HG03520 (cell line): Measurements from ENCODE around the gene NTM.

Source experiments
- ATAC-seq: cut with Tn5 transposase; IDR thresholded peaks from one replicate; pipeline ENCODE4 v1.9.1; 2021; ENCODE audit warnings: mild to moderate bottlenecking, moderate library complexity; ENCODE audit not compliant: unreplicated experiment

NTM gene

DNA sequence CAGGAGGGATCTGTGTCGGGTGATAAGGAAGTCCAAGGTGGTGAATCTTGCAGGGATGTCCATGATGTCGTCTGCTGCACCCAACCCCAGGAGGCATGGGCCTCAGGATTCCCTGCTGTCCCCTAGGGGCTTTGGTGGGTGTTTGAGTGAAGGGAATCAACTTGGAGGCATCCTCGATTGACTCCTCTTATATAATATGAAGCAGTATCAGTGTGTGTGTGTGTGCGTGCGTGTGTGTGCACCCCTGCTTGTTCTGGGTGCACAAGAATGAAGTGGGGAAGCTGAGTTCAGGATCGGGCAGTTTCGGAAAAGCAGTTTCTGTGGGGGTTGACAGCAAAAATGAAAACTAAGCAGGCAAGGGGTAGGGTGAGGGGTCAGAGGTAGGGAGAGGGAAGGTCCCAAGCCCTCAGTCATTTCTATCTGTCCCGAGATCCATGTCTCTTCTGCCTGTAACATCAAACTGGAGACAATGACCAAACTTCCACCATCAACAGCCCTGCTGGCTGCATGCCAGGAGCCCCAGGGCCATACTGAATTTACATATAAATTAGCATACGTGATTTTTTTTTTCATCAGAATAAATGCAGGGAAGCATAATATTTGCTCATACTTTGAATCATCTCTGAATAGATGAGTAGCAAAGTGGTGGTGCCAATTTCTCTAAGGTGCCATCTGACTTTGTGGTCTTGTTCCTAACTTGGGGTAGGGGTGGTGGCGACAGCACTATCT is 2.0 kb downstream of the NTM start:
- ATAC-seq, result no peak

DNA sequence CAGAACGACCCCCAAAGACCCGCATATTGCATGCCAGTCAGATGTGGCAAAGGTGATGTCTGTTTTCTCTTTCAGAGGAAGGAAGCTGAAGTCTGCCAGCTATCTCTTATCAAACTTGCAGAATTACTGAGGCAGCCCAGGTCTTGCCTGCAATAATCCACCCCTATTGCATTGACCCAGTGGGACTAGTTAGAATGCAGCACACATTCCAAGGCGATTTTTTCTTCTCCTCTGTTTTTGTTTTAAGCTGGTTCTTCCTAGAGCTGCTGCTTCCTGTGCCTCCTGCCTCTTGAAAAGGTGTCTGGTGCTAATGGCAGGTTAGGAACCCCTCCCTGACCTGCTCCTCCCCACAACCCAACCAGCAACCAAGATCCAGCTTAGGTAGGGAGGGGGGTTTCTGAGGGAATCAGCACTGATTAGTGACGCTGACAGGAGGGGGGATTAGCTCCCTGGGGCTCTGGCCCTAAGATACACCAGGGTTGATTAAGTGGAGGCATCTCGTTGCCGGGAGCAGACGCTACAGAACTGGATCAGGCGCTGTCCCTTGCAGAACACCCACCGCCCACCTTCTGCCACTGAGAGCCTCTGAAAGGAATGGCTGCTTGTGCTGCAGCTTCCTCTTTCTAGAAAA is 2.8 kb downstream of the NTM start:
- no peak for ATAC-seq

DNA sequence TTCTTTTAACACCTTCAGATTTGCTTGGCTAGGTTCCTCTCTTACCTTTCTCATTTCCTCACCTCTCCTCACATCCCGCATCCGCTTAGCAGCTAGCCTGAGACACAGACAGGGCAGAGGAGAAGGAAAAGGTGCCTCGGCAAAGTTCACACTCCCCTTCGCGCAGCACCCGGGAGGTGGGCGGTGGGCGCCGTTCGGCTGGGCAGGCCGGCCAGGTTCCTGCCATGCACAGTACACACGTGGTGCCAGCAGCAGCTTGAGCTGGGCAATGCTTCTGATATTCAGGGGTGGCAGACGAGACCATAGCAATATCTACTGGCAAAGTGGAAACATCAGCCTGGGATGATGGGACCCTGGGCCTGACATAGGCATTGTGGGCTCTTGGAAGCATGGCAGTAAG is 3.3 kb downstream of the NTM start:
- no peak for ATAC-seq

DNA sequence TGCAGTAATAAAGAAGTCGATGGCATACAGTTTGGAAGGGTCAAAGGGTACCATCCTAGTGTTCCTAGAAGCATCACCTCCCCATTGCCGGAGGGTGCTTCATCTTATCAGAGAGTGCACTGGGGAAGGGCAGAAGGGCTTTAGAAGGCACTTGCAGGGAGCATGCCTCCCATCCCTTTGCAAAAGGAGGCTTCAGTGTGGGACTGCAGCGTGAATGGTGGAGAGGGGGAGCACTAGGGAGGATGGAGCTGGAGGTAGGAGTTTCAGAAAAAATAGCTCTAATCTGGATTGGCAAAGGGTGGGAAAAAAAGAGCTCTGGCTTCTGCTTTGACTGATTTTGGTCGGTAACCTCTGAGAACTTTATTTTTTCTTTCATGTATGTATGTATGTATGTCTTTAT is 5.0 kb downstream of the NTM start:
- no peak for ATAC-seq

DNA sequence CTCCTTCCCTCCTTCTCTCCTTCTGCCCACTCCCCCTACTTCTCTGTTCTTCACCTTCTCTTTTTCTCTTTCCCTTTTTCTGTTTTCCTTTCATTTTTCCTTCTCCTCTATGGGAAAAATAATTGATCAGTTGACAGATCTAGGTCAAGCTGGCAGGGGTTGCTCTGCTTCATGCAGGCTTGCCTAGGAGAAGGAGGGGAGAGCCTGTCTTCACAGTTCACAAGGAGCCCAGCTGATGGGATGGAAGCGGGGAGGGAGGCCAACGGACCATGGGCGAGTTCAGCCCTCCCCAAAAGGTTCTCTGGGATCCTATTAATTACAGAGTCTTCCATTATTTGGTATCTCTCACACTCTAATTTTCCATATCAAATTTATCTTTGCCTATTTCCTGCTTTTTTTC is 5.5 kb downstream of the NTM start:
- ATAC-seq, result no peak

DNA sequence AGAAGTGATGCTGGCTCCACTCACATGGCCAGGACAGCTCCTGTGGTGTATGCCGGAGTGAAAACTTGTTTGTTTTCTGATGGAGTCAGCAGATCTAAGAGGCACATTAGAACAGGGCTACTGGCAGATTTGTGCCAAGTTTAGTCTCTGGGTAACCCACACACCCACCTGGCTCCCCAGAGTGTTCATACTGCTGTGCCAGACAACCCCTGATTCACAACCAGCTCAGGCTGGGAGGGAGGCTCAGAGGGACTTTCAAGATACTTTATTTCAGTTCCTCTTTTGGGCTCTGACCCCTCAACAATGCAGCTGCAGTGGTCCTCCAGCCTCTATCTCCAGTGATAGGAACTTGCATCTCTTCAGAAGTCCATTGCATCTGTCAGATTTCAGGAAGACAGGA is 8.5 kb downstream of the NTM start:
- ATAC-seq, result peak; percentile 97

DNA sequence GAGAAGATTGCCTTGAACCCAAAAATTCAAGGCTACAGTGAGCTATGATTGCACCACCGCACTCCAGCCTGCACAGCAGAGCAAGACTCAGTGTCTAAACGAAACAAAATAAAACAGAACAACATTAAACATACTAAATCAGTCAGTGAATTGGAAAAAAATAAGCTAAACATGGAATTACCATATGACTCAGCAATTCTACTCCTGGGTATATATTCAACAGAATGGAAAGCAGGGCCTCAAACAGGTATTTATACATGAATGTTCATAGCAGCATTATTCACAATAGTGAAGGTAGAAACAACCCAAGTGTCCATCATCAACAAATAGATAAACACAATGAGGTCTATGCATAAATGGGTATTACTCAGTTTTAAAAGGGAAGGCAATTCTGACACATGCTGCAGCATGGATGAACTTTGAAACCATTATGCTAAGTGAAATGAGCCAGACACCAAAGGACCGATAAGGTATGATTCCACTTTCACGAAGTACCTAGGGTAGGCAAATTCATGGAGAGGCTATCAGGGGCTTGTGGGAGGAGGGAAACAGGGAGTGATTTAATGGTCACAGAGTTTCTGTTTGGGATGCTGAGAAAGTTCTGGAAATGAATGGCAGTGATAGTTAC is 15.5 kb downstream of the NTM start:
- ATAC-seq, result no peak

DNA sequence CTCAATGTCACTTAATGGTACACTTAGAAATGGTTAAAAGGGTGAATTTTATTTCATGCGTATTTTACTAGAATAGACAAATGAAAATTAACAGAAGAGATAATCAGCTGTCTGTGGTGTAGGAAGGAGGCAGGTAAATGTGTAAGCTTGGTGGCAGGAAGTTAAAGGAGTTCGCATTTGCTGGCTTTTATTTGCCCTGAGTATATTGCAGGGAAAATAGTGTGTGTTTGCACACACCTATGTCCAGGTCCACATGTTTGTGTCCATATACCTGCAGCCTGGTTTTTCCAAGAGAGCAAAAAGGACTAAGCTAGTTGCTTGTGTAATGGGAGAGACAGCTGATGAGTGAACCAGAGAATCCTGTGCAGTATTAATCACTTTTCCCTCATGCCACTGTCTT is 16.0 kb downstream of the NTM start:
- no peak for ATAC-seq

- no peak for ATAC-seq
Observed at GRCh38 chr11:131388030-131388429, 17.6 kb downstream of the NTM start.

GRCh38 chr11:131389582-131389981 is 19.2 kb downstream of the NTM start:
- no peak for ATAC-seq

GRCh38 chr11:131391176-131391575 is 20.8 kb downstream of the NTM start:
- ATAC-seq, result no peak

- no peak for ATAC-seq
Observed at GRCh38 chr11:131392528-131393255, 22.3 kb downstream of the NTM start.

- no peak for ATAC-seq
Observed at GRCh38 chr11:131393691-131394090, 23.3 kb downstream of the NTM start.

- ATAC-seq, result no peak
Observed at GRCh38 chr11:131397675-131398074, 27.3 kb downstream of the NTM start.

DNA sequence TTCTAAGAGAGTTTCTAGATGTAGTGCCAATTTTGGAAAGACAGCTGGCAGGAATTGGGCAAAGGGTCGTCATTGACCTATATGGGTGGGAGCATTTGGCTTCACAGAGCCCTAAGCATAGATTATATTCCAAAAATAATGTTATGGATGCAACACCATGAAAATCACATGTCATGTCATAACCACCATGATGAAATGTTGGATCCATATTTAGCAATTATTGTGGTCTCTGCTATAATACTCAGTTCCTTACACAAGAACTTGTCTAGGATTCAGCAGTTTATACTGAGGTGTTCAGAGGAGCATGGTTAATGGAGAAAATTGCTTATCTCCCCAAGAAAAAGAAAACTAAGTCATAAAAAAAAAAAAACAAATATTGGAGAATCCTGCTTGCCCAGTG is 31.6 kb downstream of the NTM start:
- no peak for ATAC-seq

GRCh38 chr11:131404010-131404409 is 33.6 kb downstream of the NTM start:
- no peak for ATAC-seq

GRCh38 chr11:131408025-131408640 is 37.7 kb downstream of the NTM start:
- ATAC-seq, result no peak

DNA sequence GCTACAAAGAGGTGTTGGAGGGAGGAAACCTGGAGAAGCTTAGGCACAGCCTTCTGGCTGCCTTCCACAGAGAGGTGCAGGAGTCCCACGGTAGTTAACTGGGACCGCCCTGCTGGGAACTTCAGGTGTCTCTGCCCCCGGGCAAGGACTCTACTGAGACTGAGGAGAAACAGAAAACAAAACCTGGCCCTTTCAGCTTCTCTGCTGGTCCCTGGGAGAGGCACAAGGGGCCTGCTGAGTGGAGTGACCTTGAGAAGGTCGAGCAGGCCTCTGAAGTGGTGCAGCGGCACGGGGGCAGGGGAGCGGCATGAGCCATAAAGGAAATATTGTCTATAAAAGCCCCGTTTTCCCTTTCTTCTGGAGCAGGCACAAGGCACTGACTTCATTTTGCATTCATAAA is 38.9 kb downstream of the NTM start:
- ATAC-seq, result no peak

GRCh38 chr11:131411636-131412035 is 41.2 kb downstream of the NTM start:
- ATAC-seq, result no peak

DNA sequence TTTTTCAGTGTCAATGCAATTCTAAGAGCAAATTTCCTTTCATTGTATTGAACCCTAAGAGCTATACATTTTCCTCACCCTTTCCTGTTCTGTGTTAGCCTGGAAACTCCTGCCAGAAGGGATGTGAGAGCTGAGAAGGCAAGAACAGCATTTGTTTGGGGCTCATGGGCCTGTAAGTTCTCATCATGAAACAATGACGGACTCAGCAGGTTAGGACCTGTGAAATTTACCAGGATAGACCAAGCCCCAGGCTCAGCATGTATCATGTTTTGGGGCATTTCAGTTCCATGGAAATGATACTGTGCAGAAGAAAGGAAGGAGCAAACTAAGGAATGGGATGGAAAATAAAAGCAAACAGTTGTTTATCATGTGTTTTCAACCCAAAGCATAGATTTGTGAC is 41.6 kb downstream of the NTM start:
- no peak for ATAC-seq

GRCh38 chr11:131413217-131413616 is 42.8 kb downstream of the NTM start:
- ATAC-seq, result no peak
